GM23248 (cell line): ENCODE measurements around the gene CYB5A. TPM values are rescaled to one million over a fixed set of nuclear protein-coding genes. Genes with fewer than 3 reads are reported as not detected.

Experiments used
- DNase-seq: peaks from one replicate; pipeline ENCODE4 v3.0.0-alpha.2; 2015
- H2AFZ ChIP-seq: fragments of 200-600 bp; sonication (generic); 2 replicates; pipeline ENCODE4 v1.6.1; 2016; ENCODE audit warnings: antibody characterized with exemption
- H3F3A ChIP-seq: fragments of 200-600 bp; sonication (generic); 2 replicates; pipeline ENCODE4 v1.6.1; 2016; ENCODE audit warnings: mild to moderate bottlenecking, antibody characterized with exemption, mixed run types; ENCODE audit not compliant: insufficient read depth
- H3K27ac ChIP-seq: fragments of 200-600 bp; sonication (generic); 2 replicates; pipeline ENCODE4 v1.5.1; 2016; ENCODE audit warnings: mild to moderate bottlenecking
- H3K27me3 ChIP-seq: fragments of 200-600 bp; sonication (generic); replicated peaks from 2 replicates; pipeline ENCODE4 v1.6.1; 2016; ENCODE audit warnings: mild to moderate bottlenecking; ENCODE audit not compliant: insufficient read depth
- H3K36me3 ChIP-seq: fragments of 200-600 bp; sonication (generic); 2 replicates; pipeline ENCODE4 v1.6.1; 2016; ENCODE audit warnings: low read depth, mild to moderate bottlenecking
- H3K4me1 ChIP-seq: fragments of 200-600 bp; sonication (generic); 2 replicates; pipeline ENCODE4 v1.6.1; 2016; ENCODE audit warnings: mild to moderate bottlenecking; ENCODE audit not compliant: insufficient read depth
- H3K4me2 ChIP-seq: fragments of 200-600 bp; sonication (generic); one replicate; pipeline ENCODE4 v1.6.1; 2016; ENCODE audit warnings: mild to moderate bottlenecking; ENCODE audit not compliant: unreplicated experiment
- H3K4me3 ChIP-seq: fragments of 200-600 bp; sonication (generic); 2 replicates; pipeline ENCODE4 v1.5.1; 2016; ENCODE audit warnings: mild to moderate bottlenecking
- H3K79me2 ChIP-seq: fragments of 200-600 bp; sonication (generic); 2 replicates; pipeline ENCODE4 v1.6.1; 2016; ENCODE audit warnings: mild to moderate bottlenecking; ENCODE audit not compliant: insufficient read depth
- H3K9ac ChIP-seq: fragments of 200-600 bp; sonication (generic); 2 replicates; pipeline ENCODE4 v1.6.1; 2016; ENCODE audit warnings: mild to moderate bottlenecking
- H3K9me2 ChIP-seq: fragments of 200-600 bp; sonication (generic); 2 replicates; pipeline ENCODE4 v1.6.1; 2016; ENCODE audit warnings: mixed run types, mild to moderate bottlenecking, moderate library complexity; ENCODE audit not compliant: insufficient read depth
- H3K9me3 ChIP-seq: fragments of 200-600 bp; sonication (generic); one replicate; pipeline ENCODE4 v1.6.1; 2017; ENCODE audit warnings: low read depth
- H4K20me1 ChIP-seq: fragments of 200-600 bp; sonication (generic); 2 replicates; pipeline ENCODE4 v1.6.0; 2016; ENCODE audit not compliant: insufficient read depth
- EZH2 ChIP-seq: fragments of 200-600 bp; sonication (generic); IDR thresholded peaks from 2 replicates; pipeline ENCODE4 v1.6.1; 2018; ENCODE audit warnings: antibody characterized with exemption, mild to moderate bottlenecking; ENCODE audit not compliant: insufficient read depth, poor library complexity, severe bottlenecking
- EZH2phosphoT487 ChIP-seq: fragments of 200-600 bp; sonication (generic); IDR thresholded peaks from 2 replicates; pipeline ENCODE4 v1.6.1; 2018; ENCODE audit warnings: antibody characterized with exemption, moderate library complexity, mild to moderate bottlenecking, low read depth; ENCODE audit not compliant: insufficient read depth
- whole genome bisulfite sequencing, 2 experiments: methylation state at CpG; one replicate each; pipeline ENCODE4 v1.1.6; 2015 to 2017; ENCODE audit warnings: low lambda C conversion rate in 2 of 2, low coverage in 1 of 2; ENCODE audit errors: missing lambda C conversion rate in 2 of 2; 5-methylcytosine and 5-hydroxymethylcytosine counted together
- in situ Hi-C: fragments of 300-500 bp; cut with MboI; formaldehyde crosslinking; loops from 2 replicates; pipeline ENCODE4 v1.15.0; 2020
- polyA plus RNA-seq: library from polyadenylated mRNA; unstranded; fragments of >200 nt; fragmentation: Nextera tagmentation; extraction: Ambion mirVana; gene quantifications from 2 replicates; pipeline ENCODE4 v1.2.1, GENCODE V29; 2016
- total RNA-seq: library from RNA; depleted of rRNA; stranded (reverse); fragments of >200 nt; shearing (Covaris generic); gene quantifications from 2 replicates; pipeline ENCODE4 v1.2.3, GENCODE V29; 2014

Gene CYB5A
- total and polyA plus RNA-seq, 2 experiments from 2014 or later = 55.0 to 117 TPM

GRCh38 chr18:74277296-74277695 is 14.5 kb downstream of the CYB5A start:
- Histone ChIP-seq H3K9me3 (no peaks in the 10 kb centered on the region), H3K79me2 (peaks cover 1% of the 10 kb centered on the region), H3K4me2 (no peak overlapping the region), H3K9ac (no peak overlapping the region), H2AFZ (no peak overlapping the region), H3K27me3 (no peaks in the 10 kb centered on the region), H3F3A (peaks cover under 1% of the 10 kb centered on the region; the same call in 1 of the 2 replicates), H3K4me3 (no peak overlapping the region), H4K20me1 (no peaks in the 10 kb centered on the region), H3K36me3 (no peaks in the 10 kb centered on the region), H3K4me1 (no peaks in the 10 kb centered on the region), H3K9me2 (no peaks in the 10 kb centered on the region), H3K27ac (no peak overlapping the region)
- DNase-seq = no peak
- WGBS, 2 experiments = 94 to 95% methylated on average over 2 of the region's 2 CpGs
- no peak for TF ChIP-seq EZH2phosphoT487
- TF ChIP-seq EZH2 = no peak
- in situ Hi-C loops = no loop called here

- no peak overlapping the region for H3K4me2 ChIP-seq
- H3K27ac ChIP-seq = no peak overlapping the region
- H3K27me3 ChIP-seq = no peaks in the 10 kb centered on the region
- no peak for TF ChIP-seq EZH2phosphoT487
- TF ChIP-seq EZH2 = no peak
- no peak overlapping the region for H3K9ac ChIP-seq
- peaks cover 8% of the 10 kb centered on the region; the same call in 1 of the 2 replicates for H3F3A ChIP-seq
- no peaks in the 10 kb centered on the region; the same call in none of the 2 replicates for H3K79me2 ChIP-seq
- in situ Hi-C loops = no loop called here
- no peaks in the 10 kb centered on the region for H3K36me3 ChIP-seq
- WGBS, 2 experiments = 67 to 69% methylated on average over 10 of the region's 10 CpGs
- peaks cover 5% of the 10 kb centered on the region; the same call in 1 of the 2 replicates for H3K4me1 ChIP-seq
- H3K4me3 ChIP-seq = no peak overlapping the region
- H2AFZ ChIP-seq = no peak overlapping the region
- H3K9me3 ChIP-seq = no peaks in the 10 kb centered on the region
- H3K9me2 ChIP-seq = no peaks in the 10 kb centered on the region
- no peaks in the 10 kb centered on the region for H4K20me1 ChIP-seq
- DNase-seq = no peak
Measured at GRCh38 chr18:74276609-74277008, 15.2 kb downstream of the CYB5A start.

- H3K4me3 ChIP-seq = no peak overlapping the region
- H3K27me3 ChIP-seq = no peaks in the 10 kb centered on the region
- no peak overlapping the region for H3K9ac ChIP-seq
- no peaks in the 10 kb centered on the region for H3K36me3 ChIP-seq
- no peak for DNase-seq
- peaks cover 8% of the 10 kb centered on the region; the same call in 1 of the 2 replicates for H3F3A ChIP-seq
- no peak for TF ChIP-seq EZH2
- no peaks in the 10 kb centered on the region; the same call in none of the 2 replicates for H3K79me2 ChIP-seq
- H3K4me1 ChIP-seq = peaks cover 5% of the 10 kb centered on the region; the same call in 1 of the 2 replicates
- no peaks in the 10 kb centered on the region for H3K9me2 ChIP-seq
- no peak overlapping the region for H3K27ac ChIP-seq
- H3K9me3 ChIP-seq = no peaks in the 10 kb centered on the region
- in situ Hi-C loops = no loop called here
- no peak overlapping the region for H2AFZ ChIP-seq
- H3K4me2 ChIP-seq = no peak overlapping the region
- 91 to 95% methylated on average over 11 of the region's 11 CpGs for WGBS, 2 experiments
- H4K20me1 ChIP-seq = no peaks in the 10 kb centered on the region
Measured at GRCh38 chr18:74275736-74276135, 16.0 kb downstream of the CYB5A start.

GRCh38 chr18:74274700-74275099 is 17.1 kb downstream of the CYB5A start:
- TF ChIP-seq EZH2 (no peak), EZH2phosphoT487 (no peak)
- no peaks in the 10 kb centered on the region for H3K36me3 ChIP-seq
- no peak overlapping the region for H3K4me3 ChIP-seq
- peaks cover 8% of the 10 kb centered on the region; the same call in 1 of the 2 replicates for H3F3A ChIP-seq
- no peaks in the 10 kb centered on the region for H4K20me1 ChIP-seq
- H3K4me2 ChIP-seq = no peak overlapping the region
- no peaks in the 10 kb centered on the region for H3K27me3 ChIP-seq
- no peaks in the 10 kb centered on the region for H3K9me3 ChIP-seq
- in situ Hi-C loops = no loop called here
- H3K4me1 ChIP-seq = peaks cover 5% of the 10 kb centered on the region; the same call in 1 of the 2 replicates
- H3K27ac ChIP-seq = no peak overlapping the region
- H2AFZ ChIP-seq = no peak overlapping the region
- no peak for DNase-seq
- no peaks in the 10 kb centered on the region for H3K9me2 ChIP-seq
- no peaks in the 10 kb centered on the region; the same call in 1 of the 2 replicates for H3K79me2 ChIP-seq
- no peak overlapping the region for H3K9ac ChIP-seq
- WGBS, 2 experiments = 73 to 76% methylated on average over 4 of the region's 4 CpGs
